ENCODE results near the gene EEFSEC.

GRCh38 chr3:128269006-128269775 lies 115.9 kb downstream of the EEFSEC start:
- TF ChIP-seq CTCF (IDR thresholded peaks at IDR 0.05) = no peak
- no peak for TF ChIP-seq ZFX (IDR thresholded peaks at IDR 0.05; ENCODE audit: borderline replicate concordance)
